Hepatocyte (in vitro differentiated cells): ENCODE data around the gene MARCHF3. TPM values are rescaled to one million over a fixed set of nuclear protein-coding genes. Genes with fewer than 3 reads are reported as not detected.

Experiments used
- DNase-seq: peaks from one replicate; pipeline ENCODE4 v3.0.0-alpha.2; 2016; ENCODE audit warnings: low spot score
- H2AFZ ChIP-seq: fragments of 200-600 bp; sonication (generic); 2 replicates; pipeline ENCODE4 v1.6.0; 2016; ENCODE audit warnings: antibody characterized with exemption, mild to moderate bottlenecking
- H3K27ac ChIP-seq: fragments of 200-600 bp; sonication (generic); 2 replicates; pipeline ENCODE4 v1.5.1; 2016; ENCODE audit warnings: mild to moderate bottlenecking
- H3K27me3 ChIP-seq: fragments of 200-600 bp; sonication (generic); 2 replicates; pipeline ENCODE4 v1.6.1; 2016
- H3K36me3 ChIP-seq: fragments of 200-600 bp; sonication (generic); replicated peaks from 2 replicates; pipeline ENCODE4 v1.5.1; 2016; ENCODE audit warnings: low read depth; ENCODE audit not compliant: insufficient read depth
- H3K4me1 ChIP-seq: fragments of 200-600 bp; sonication (generic); 2 replicates; pipeline ENCODE4 v1.5.1; 2016; ENCODE audit warnings: mild to moderate bottlenecking, moderate library complexity; ENCODE audit not compliant: insufficient read depth
- H3K4me2 ChIP-seq: fragments of 200-600 bp; sonication (generic); 2 replicates; pipeline ENCODE4 v1.6.0; 2016
- H3K4me3 ChIP-seq: fragments of 200-600 bp; sonication (generic); 2 replicates; pipeline ENCODE4 v1.5.1; 2016; ENCODE audit warnings: mild to moderate bottlenecking
- H3K79me2 ChIP-seq: fragments of 200-600 bp; sonication (generic); 2 replicates; pipeline ENCODE4 v1.6.0; 2017; ENCODE audit warnings: mild to moderate bottlenecking
- H3K9me2 ChIP-seq: fragments of 200-600 bp; sonication (generic); replicated peaks from 2 replicates; pipeline ENCODE4 v1.6.0; 2017; ENCODE audit warnings: mild to moderate bottlenecking; ENCODE audit not compliant: insufficient read depth
- H3K9me3 ChIP-seq: fragments of 200-600 bp; sonication (generic); 2 replicates; pipeline ENCODE4 v1.5.1; 2016; ENCODE audit warnings: low read depth, mild to moderate bottlenecking
- H4K20me1 ChIP-seq: fragments of 200-600 bp; sonication (generic); 2 replicates; pipeline ENCODE4 v1.6.0; 2016; ENCODE audit warnings: mild to moderate bottlenecking; ENCODE audit not compliant: insufficient read depth, poor library complexity, severe bottlenecking
- EZH2 ChIP-seq: fragments of 200-600 bp; sonication (generic); IDR thresholded peaks from 2 replicates; pipeline ENCODE4 v1.6.1; 2016; ENCODE audit warnings: antibody characterized with exemption, mild to moderate bottlenecking, borderline replicate concordance
- EZH2phosphoT487 ChIP-seq: fragments of 200-600 bp; sonication (generic); IDR thresholded peaks from one replicate; pipeline ENCODE4 v1.6.1; 2018; ENCODE audit warnings: antibody characterized with exemption, mild to moderate bottlenecking, low read depth, moderate library complexity; ENCODE audit not compliant: unreplicated experiment, severe bottlenecking
- WGBS: methylation state at CpG from one replicate; pipeline ENCODE4 v1.1.6; 2016; ENCODE audit warnings: low lambda C conversion rate; ENCODE audit errors: missing lambda C conversion rate; 5-methylcytosine and 5-hydroxymethylcytosine counted together
- polyA plus RNA-seq: library from polyadenylated mRNA; unstranded; fragments of >200 nt; fragmentation: Nextera tagmentation; extraction: Ambion mirVana; gene quantifications from 2 replicates; pipeline ENCODE4 v1.2.1, GENCODE V29; 2016
- total RNA-seq: library from RNA; depleted of rRNA; stranded (reverse); fragments of >200 nt; gene quantifications from 2 replicates; pipeline ENCODE4 v1.2.3, GENCODE V29; 2014
- TF ChIP-seq, protein P1 (sequence below): fragments of 200-600 bp; sonication (generic); IDR thresholded peaks from 2 replicates; pipeline ENCODE4 v1.5.1; 2016; ENCODE audit warnings: antibody characterized with exemption, mild to moderate bottlenecking; ENCODE audit not compliant: poor library complexity

MARCHF3 gene
- total and polyA plus RNA-seq, 2 experiments from 2014 or later: 9.4 to 20.4 TPM

DNA sequence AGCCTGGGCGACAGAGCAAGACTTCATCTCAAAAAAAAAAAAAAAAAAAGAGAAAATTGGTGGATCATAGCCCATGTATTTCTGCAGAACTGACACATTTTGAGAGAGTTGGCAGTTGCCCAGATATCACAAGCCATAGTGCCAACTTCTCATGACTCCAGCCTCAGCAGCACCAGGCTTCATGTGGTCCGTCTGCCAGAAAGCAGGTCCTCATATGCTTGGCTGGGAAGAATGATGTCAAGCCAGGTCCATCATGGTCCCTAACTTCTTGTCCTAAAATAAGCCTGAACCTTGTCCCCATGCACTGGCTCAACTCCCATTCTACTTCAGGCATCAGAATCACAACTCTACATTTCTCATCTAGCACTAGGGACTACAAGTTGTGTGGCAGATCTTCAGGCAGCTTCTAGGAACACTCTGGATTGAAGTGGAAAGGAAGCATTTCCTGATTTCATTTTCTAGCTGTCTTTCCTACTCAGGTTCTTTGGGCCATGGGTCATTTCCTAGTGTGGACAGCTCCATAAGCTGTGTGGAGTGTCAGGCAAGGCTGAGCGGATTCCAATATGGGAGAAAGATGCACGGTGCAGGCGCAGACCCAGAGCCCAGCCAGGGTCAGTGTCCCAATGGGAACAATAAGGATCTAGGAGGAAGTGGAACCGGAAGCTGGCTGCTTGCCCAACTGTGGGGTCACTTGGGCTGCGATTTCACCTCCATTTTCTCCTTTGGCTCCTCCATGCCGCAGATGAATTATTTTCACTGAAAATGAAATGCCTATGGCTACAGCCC, 163.3 kb downstream of the MARCHF3 start:
- no peak overlapping the region for H3K4me2 ChIP-seq
- H3K36me3 ChIP-seq: no peaks in the 10 kb centered on the region
- no peaks in the 10 kb centered on the region for H4K20me1 ChIP-seq
- no peaks in the 10 kb centered on the region for H3K79me2 ChIP-seq
- TF ChIP-seq, protein P1, sequence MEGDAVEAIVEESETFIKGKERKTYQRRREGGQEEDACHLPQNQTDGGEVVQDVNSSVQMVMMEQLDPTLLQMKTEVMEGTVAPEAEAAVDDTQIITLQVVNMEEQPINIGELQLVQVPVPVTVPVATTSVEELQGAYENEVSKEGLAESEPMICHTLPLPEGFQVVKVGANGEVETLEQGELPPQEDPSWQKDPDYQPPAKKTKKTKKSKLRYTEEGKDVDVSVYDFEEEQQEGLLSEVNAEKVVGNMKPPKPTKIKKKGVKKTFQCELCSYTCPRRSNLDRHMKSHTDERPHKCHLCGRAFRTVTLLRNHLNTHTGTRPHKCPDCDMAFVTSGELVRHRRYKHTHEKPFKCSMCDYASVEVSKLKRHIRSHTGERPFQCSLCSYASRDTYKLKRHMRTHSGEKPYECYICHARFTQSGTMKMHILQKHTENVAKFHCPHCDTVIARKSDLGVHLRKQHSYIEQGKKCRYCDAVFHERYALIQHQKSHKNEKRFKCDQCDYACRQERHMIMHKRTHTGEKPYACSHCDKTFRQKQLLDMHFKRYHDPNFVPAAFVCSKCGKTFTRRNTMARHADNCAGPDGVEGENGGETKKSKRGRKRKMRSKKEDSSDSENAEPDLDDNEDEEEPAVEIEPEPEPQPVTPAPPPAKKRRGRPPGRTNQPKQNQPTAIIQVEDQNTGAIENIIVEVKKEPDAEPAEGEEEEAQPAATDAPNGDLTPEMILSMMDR: no peak
- TF ChIP-seq EZH2phosphoT487: no peak
- no peak for TF ChIP-seq EZH2
- H3K4me1 ChIP-seq: no peaks in the 10 kb centered on the region
- no peak overlapping the region for H2AFZ ChIP-seq
- WGBS: 95% methylated on average over 8 of the region's 8 CpGs
- no peak for DNase-seq
- no peaks in the 10 kb centered on the region for H3K27me3 ChIP-seq
- no peak overlapping the region for H3K4me3 ChIP-seq
- no peak overlapping the region for H3K27ac ChIP-seq
- H3K9me3 ChIP-seq: no peaks in the 10 kb centered on the region
- H3K9me2 ChIP-seq: no peaks in the 10 kb centered on the region

DNA sequence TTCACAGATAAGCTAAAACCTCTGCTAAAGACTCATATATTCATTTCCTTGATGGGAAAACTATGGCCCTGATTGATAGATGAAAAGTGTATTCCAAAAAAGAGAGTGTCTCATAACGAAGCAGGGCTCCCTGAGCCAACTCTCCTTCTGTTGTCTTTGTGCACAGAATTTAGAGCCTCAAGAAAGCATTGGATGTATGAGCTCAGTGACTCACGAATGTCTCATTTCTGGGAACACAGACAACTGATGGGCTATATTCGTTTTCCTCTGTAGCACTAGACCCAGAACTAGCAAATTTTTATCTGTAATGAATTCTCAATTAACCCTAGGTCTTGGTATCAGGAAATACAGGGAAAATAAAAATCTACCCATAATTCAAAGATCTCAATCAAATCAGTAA, 165.1 kb downstream of the MARCHF3 start:
- DNase-seq: no peak
- Histone ChIP-seq H3K27me3 (no peaks in the 10 kb centered on the region), H2AFZ (no peak overlapping the region), H3K4me2 (no peak overlapping the region), H3K4me3 (no peak overlapping the region), H3K9me2 (no peaks in the 10 kb centered on the region), H3K79me2 (no peaks in the 10 kb centered on the region), H3K9me3 (no peaks in the 10 kb centered on the region), H3K36me3 (no peaks in the 10 kb centered on the region), H3K27ac (no peak overlapping the region), H3K4me1 (no peaks in the 10 kb centered on the region), H4K20me1 (no peaks in the 10 kb centered on the region)
- 88% methylated on average over 3 of the region's 3 CpGs for WGBS
- TF ChIP-seq, protein P1: no peak
- no peak for TF ChIP-seq EZH2phosphoT487
- TF ChIP-seq EZH2: no peak

DNA sequence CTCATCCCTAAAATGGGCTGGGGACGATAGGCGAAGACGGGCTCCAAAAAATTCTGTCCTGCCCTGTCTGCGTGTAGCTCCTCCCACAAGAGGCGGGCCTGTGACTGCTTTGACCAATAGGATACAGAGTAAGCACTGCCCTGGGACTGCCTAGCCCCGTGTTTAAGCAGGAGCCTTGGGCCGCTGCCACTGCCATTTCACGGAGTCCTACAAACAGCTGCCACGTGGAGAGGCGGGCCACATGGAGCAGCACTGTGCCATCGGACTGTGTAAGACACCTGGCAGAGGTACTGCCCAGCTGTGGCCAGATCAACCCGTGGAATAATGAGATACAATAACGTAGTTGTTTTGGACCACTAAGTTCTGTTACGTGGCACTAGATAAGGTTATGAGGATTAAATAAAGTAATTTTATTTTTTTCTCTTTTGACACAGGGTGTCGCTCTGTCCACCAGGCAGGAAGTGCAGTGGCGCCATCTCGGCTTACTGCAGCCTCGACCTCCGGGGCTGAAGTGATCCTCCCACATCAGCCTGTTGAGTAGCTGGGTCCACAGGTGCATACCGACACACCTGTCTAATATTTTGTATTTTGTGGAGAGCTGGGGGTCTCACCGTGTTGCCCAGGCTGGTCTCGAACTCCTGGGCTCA, 166.2 kb downstream of the MARCHF3 start:
- TF ChIP-seq EZH2 (no peak), EZH2phosphoT487 (no peak)
- TF ChIP-seq, protein P1: no peak
- Histone ChIP-seq H3K36me3 (no peaks in the 10 kb centered on the region), H3K79me2 (no peaks in the 10 kb centered on the region), H3K9me3 (no peaks in the 10 kb centered on the region), H3K27me3 (no peaks in the 10 kb centered on the region), H3K9me2 (no peaks in the 10 kb centered on the region), H3K27ac (no peak overlapping the region), H3K4me1 (no peaks in the 10 kb centered on the region), H3K4me3 (no peak overlapping the region), H2AFZ (no peak overlapping the region), H4K20me1 (no peaks in the 10 kb centered on the region), H3K4me2 (no peak overlapping the region)
- WGBS: 96% methylated on average over 22 of the region's 22 CpGs
- DNase-seq: no peak
